ENCODE measurements around the gene TTC21B.

TTC21B gene

GRCh38 chr2:165827921-165828276 lies 125.7 kb downstream of the TTC21B start:
- no peak for DNase-seq

GRCh38 chr2:165827016-165827920 lies 126.3 kb downstream of the TTC21B start:
- DNase-seq = no peak

- DNase-seq = no peak
Observed at GRCh38 chr2:165825041-165825440, 128.5 kb downstream of the TTC21B start.

Data from activated CD8-positive, alpha-beta memory T cell treated with anti-CD3 and anti-CD28 coated beads, Interleukin-2, amount 50 U/mL, for 4 hours (primary cell).